RPMI7951 (cell line): ENCODE data around the gene TMEM8B. TPM values are rescaled to one million over a fixed set of nuclear protein-coding genes. Genes with fewer than 3 reads are reported as not detected.
A peak's percentile ranks its signal among the peaks of the same experiment; 100 is the strongest.

Experiments
- DNase-seq: peaks from one replicate; pipeline ENCODE4 v3.0.0-alpha.2; 2012; ENCODE audit warnings: low read depth
- total RNA-seq: library from RNA; depleted of rRNA; stranded (reverse); fragments of >200 nt; shearing (Covaris generic); gene quantifications from 2 replicates; pipeline ENCODE4 v1.2.3, GENCODE V29; 2014

The TMEM8B gene
- total RNA-seq, 1 experiment from 2014 or later, result 1.4 TPM

- no peak for DNase-seq
Measured at GRCh38 chr9:35810122-35810521, 18.9 kb upstream of the TMEM8B start.

- peak; percentile 62 for DNase-seq
Measured at GRCh38 chr9:35811381-35812024, 17.5 kb upstream of the TMEM8B start.

- peak; percentile 96 for DNase-seq
Measured at GRCh38 chr9:35812025-35812602, 16.9 kb upstream of the TMEM8B start, which contains the start of gene SPAG8. TSS of gene SPAG8 (minus strand) at chr9:35812262. CDS start at chr9:35812147, 115 bp downstream.

GRCh38 chr9:35813434-35814105 is 15.5 kb upstream of the TMEM8B start:
- peak; percentile 40 for DNase-seq

DNA sequence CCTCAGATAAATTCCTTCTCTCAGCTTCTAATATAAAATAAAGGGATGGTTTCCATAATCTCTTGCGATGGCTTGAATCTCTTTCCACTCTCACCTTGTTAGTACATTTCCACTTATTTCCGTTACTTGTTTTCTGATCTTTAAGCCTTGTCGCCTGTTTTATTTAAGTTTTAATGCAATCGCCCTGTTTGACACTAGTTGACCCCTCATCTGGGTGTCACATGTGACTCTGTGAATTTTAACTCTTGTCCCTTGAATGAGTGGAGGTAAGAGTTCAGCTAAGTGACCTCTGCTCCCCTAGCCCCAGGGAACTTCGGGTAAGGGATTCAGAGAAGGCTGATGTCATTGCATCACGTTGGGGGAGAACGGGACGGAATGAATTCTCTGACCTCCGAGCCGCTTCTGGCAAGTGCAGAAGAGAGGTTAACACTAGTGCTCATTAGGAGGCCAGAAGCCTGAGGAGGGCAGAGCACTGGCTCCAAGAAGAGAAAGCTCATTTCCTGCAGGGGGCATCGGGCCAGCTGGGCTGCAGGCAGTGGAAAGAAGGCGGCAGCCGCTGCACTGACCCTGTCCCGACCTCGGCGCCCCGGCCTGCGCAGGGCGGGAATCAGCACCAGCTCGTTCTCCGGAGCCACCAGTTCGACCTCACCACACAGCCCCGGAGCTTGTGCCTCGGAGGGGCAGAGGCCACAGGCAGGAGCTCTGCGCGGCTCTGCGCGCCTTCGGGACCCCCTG is 14.8 kb upstream of the TMEM8B start:
- DNase-seq, result peak; percentile 70

- DNase-seq, result peak; percentile 99
Measured at GRCh38 chr9:35814841-35815543, 14.0 kb upstream of the TMEM8B start, which contains the start of gene HINT2. TSS of gene HINT2 (minus strand) at chr9:35815042. CDS start at chr9:35814979, 63 bp downstream.

- DNase-seq, result no peak
Measured at GRCh38 chr9:35816708-35817107, 12.3 kb upstream of the TMEM8B start.

GRCh38 chr9:35818341-35818740 is 10.7 kb upstream of the TMEM8B start:
- DNase-seq, result no peak

DNA sequence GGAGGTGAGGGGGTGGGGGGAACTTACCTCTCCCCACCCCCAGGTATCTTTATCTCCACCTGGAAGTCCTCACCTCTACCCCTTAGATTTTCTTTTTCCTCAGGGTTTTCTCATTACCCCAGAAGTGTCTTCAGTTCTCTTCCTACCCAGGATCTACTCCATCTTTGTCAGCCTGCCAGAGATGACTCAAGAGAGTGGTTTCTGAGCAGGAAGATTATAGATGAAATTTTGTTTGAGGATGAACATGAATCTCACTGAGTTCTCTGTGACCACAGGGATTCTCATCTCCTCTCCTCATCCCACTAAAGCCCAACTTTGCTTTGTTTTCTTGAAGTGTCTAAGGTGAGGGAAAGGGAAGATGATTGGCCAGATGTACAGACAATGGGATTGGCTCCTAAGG is 9.0 kb upstream of the TMEM8B start:
- DNase-seq, result peak; percentile 61

DNA sequence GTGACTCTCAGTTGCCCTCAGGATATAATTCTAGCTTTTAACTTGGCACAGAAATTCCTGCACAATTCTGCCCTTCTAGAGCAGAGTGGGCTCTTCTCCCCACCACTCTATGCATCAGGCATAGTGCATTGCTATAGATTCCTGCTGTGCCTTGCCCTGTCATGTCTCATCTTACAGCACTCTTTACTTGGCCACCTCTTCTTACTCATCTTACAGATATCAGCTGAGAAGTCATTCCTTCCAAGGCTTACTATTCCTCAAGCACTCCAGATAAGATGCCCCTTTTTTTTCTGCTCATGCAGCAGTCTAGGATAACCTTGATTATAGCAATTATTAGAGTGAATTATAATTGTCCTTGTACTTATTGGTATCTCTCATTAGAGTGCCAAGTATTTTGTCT is 6.1 kb upstream of the TMEM8B start:
- DNase-seq, result no peak

- DNase-seq, result peak; percentile 61
Measured at GRCh38 chr9:35826071-35826701, 2.8 kb upstream of the TMEM8B start.

DNA sequence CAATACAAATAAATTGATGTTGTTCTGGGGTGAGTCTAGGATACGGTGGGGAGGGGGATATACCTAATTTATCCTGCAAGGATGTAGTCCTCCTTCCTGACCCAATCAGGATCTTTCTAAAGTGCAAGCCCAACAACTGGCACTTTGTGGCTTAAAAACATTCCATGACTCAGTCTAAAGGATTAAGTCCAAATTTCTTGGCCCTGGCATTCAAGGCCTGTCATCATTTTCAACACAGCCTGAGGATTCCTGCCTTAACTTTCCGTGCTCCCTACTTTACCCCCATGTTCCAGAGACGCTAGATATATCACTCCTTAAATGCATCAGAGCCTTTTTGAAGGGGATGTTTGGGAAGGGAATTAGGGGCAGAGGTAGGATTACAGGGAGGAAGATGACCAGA is 1.5 kb upstream of the TMEM8B start:
- DNase-seq, result peak; percentile 24

DNA sequence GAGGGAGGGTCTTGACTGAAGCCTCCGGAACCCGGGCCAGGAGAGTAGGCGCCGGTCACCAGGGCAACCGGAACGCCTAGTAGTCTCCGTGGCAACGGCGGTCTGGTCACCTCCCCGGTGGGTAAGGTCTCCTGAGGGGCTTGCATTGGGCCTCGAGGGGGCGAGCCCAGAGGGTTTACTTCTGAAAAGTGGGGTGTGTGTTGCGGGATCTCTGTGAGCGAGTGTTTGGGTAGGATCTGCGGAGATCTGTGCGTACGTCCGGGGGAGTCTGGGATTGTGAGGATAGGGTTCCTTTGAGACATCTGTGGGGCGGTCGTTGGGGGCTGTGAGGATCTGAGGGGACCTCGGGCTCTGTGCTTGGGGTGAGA is 328 bp upstream of the TMEM8B start, which contains the start of gene FAM221B:
Gene FAM221B, minus strand, starts transcription at position 17 of the 368 bp plus-strand sequence. CDS start 2,571 bp downstream, outside the sequence.
- no peak for DNase-seq

DNA sequence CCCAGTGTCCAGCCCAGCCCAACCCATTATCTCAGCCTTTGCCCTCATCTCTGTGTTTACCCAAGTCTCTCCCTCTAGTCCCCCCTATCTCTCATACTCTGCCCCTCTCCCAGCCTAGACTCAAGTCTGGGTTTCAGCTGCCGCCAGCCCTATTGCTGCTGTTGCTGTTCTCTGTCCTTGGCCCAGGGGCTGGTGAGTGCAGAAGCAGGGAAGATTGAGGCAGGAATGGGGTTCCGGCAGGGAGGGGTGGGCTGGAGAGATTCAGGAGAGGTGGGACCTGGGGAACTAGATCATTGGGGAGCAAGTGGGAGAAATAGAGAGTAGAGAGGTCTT is 702 bp downstream of the TMEM8B start:
- no peak for DNase-seq

DNA sequence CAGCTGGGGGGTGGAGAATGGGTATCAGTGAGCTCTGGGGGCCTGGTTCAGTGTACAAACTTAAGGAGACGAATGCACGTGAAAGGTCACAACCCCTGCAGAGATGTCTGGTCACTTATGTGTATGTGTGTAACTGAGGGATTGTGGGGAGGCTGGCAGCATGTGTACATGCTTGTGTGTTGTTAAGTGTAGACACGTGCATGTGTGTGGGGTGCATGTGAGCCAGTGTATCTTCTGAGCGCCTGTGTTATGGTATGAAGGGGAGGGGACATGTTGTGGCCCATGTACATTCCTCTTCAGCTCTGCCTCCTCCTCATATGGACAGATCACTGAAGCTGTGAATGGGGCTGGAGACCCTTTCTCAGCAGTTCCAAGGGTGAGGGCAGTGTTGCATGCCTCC is 2.0 kb downstream of the TMEM8B start:
- no peak for DNase-seq

- DNase-seq, result no peak
Measured at GRCh38 chr9:35832814-35833213, 3.8 kb downstream of the TMEM8B start.

GRCh38 chr9:35834260-35835215 is 5.5 kb downstream of the TMEM8B start:
- no peak for DNase-seq

DNA sequence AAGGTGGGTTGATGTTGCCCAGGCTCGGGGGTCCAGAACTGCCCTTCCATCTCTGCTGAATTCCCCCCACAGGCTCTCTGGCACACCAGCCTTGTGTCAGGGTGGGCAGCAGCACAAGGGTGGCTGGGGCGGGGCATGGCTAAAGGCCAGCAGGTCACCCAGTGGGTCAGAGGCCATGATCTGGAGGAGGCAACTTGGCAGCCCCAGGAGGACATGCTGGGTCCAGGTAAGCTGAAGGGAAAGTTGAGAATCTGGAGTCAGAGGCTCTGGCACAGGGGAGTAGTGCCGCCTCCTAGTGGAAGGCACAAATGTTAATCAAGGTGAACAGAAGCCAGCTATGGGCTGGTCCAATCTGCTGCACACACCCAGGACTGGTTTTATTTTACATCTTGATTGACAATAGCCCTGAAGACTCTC is 6.2 kb downstream of the TMEM8B start:
- no peak for DNase-seq

DNA sequence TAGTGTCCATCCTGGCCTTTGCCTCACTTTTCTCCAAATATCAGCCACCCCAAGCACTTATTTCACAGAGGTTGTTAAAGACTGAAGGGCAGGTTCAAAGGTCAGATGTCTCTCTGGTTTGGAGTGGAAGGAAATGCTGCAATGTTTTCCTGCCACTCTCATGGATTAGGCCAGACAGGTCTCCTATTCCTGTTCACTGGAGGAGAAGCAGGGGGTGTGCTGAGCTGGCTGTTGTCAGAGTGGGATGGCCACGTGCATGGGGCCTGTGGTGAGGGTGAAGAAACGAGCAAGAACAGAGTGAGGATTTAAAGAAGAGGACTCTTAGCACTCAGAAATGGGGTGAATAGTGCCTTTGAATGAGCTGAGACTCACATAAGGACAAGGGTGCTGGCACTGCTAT is 6.7 kb downstream of the TMEM8B start:
- no peak for DNase-seq

DNA sequence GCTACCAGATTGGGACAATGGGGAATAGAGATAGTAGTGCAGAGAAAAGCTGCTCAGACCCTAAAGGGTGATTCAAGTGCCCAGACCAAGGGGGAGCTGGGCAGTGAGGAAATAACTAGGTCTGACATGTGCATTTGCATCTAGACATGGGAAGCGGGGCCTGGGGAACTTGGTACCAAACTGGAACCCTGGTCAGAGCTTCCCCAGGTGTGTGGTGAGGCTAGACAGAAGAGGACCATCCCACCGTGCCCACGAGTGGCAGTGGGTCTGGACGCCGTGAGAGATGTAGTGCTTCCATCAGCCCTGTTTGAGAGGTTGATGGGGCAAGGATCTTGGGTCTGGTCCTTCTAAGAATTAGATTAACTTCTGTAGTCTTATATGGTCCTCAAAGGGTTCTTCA is 7.6 kb downstream of the TMEM8B start:
- DNase-seq, result no peak
